ENCODE measurements around the gene CYP46A1.
"Not testable (repeated sequence)": the region's sequence is repeated elsewhere in the genome, so short reads cannot be mapped to it uniquely, and the experiment has no call there.

Gene CYP46A1

GRCh38 chr14:99683619-99684409 lies at the start of gene CYP46A1:
TSS of gene CYP46A1 (plus strand) at chr14:99684298. CDS start at chr14:99684418, 120 bp downstream.
- peak; percentile 99 for DNase-seq (ENCODE audit: low read depth in 2 of 2)

GRCh38 chr14:99634443-99634842 lies 49.7 kb upstream of the CYP46A1 start:
- DNase-seq (ENCODE audit: low read depth in 2 of 2), result no peak

DNA sequence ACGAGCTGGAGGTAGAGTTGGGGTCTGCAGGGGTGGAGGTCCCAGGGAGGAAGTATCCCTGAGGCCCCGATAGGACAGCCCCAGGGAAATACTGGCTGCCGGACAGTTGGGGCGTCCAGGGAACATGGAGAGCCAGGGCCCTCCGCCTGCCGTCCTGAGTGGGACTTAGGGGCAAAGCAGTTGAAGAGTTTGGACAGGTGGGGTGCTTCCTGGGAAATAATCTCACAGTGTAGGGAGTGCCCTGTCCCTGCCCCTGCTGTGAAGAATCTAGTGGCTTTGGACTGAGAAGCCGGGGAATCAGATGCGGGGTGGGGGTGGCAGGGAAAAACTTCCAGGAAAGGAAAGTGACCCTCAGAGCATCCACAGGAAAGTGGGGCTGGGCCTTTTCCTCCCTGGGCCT lies 49.0 kb upstream of the CYP46A1 start:
- no peak for DNase-seq (ENCODE audit: low read depth in 2 of 2)

- no peak for DNase-seq (ENCODE audit: low read depth in 2 of 2)
These were observed 47.6 kb upstream of the CYP46A1 start for GRCh38 chr14:99636487-99636886.

- no peak for DNase-seq (ENCODE audit: low read depth in 2 of 2)
These were observed 46.5 kb upstream of the CYP46A1 start for GRCh38 chr14:99637624-99638023.

- not testable (repeated sequence) for DNase-seq (ENCODE audit: low read depth in 2 of 2)
These were observed 41.3 kb upstream of the CYP46A1 start for GRCh38 chr14:99642771-99643170.

DNA sequence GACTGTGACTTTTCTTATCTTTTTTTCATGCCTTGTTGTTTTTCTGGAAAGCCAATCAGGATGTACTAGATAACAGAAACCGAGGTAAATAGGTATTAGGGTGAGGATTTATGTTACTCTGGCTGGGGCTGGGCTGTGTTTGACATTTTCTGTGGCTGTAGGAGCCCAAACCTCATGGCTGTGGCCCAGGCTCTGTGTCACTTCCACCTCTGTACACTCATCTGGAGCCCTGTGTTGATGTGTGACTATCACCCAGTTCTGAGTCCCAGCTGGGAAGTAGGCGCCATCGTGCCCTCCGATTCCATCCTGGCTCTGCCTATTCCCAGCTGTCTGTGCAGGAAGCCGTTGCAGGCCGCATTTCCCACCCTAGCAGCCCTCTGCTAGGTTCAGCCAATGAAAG lies 40.8 kb upstream of the CYP46A1 start:
- no peak for DNase-seq (ENCODE audit: low read depth in 2 of 2)

DNA sequence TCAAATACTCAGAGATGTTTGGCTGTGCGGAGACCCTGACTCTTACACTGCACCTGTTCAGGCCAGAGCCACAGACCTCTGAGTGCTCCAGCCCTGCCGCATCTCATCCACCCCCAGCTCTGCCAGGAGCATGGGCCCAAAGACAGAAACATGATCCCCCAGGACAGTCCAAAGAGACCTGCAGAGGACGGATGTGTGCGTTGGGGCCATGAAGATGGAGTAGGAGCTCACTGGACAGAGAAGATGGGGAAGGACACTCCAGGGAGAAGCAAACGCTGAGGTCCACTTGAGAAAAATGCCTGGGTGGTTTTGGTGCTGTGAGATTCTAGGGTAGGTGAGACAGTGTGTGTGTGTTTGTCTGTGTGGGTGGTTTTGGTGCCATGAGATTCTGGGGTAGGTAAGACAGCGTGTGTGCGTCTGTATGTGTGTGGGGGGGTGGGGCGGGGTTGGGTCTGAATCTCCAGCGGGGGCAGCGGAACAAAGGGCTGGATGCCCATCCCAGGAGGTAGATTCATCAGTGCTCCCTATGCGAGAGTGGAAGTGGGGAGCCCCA lies 40.0 kb upstream of the CYP46A1 start:
- DNase-seq (ENCODE audit: low read depth in 2 of 2), result no peak

DNA sequence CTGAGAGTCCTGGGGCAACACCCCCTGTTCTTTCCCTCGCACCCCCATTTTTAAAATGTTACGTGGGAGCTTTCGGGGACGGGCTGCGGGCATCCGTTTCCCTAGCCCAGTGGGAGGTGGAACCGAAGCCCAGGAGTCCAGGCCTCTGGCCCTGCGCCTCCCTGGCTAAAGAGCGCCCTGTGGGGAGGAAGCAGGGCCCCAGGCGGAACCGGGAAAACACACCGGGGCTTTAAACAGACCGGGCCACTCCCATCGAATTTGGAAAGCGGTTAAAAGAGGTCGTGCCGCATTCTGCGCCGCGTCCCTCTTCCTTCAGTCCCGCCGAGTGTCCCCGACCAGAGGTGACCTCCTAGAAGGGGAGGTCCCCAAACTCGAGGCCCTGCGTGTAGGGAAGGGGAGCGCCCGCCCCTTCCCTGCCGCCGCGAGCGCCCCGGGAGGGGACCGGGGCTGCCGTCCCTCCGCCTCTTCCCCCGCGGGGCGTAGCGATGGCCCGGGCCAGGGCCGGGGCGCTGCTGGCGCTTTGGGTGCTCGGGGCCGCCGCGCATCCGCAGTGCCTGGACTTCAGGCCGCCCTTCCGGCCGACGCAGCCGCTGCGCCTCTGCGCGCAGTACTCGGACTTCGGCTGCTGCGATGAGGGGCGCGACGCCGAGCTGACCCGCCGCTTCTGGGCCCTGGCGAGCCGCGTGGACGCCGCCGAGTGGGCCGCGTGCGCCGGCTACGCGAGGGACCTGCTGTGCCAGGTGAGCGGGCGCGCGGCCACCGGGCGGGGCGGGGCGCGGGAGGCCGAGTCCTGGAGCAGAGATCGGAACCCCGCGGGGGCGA lies 39.2 kb upstream of the CYP46A1 start, which contains the start of gene HHIPL1:
TSS of gene HHIPL1 (plus strand) at position 407 of the 822 bp plus-strand sequence. CDS start at position 486, 79 bp downstream.
- DNase-seq (ENCODE audit: low read depth in 2 of 2), result no peak

- no peak for DNase-seq (ENCODE audit: low read depth in 2 of 2)
These were observed 38.3 kb upstream of the CYP46A1 start for GRCh38 chr14:99645545-99646505.

DNA sequence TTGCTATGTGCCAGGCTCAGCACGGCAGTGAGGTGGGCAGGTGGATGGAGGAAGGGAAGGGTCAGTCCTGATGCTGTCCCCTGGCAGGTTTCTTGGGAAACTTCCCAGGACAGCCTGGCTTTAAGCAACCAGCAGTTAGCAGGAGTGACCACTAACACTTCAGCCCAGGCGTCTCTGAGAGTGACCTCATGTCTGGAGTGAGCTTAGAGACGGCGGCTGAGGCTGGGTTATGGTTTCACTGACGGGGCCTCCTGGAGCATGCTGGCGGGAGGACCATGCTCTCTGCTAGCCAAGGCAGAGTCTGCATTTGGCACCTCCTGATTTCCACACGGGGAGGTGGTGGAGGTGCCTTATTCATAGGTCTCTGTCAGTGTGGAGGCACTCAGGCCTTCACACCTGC lies 36.7 kb upstream of the CYP46A1 start:
- DNase-seq (ENCODE audit: low read depth in 2 of 2), result no peak

DNA sequence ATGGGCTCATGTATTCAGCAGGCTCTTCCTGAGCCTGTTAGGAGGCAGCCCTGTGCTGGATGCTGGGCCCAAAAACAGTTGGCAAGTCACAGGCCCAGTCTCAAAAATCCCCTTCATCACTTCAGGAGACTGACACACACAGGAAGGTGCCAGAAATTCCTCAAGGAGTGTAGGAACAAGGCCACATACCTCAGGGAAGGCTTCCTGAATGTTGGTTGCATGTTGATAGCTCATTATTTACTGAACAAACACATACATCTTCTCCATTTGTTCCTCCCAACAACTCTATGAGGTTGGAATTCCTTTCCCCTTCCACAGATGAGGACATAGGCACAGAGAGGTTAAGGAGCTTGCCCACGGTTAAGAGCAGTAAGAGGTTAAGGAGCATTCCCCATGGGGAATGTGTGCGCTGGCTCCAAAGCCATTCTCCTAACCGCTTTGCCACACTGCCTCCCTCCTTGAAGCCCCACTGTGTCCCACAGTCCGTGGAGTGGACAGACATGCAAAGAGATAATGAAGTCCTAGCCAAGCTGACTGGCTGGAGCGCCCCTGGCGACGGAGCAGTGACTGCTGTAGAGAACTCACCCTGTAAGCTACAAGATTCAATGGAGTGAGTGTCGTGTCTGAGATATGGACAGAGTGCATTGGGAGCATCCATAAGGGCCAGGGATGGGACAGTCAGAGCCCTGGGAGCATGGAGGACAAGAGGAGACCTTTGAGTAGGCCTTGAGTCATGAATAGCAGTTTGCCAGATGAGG lies 35.9 kb upstream of the CYP46A1 start:
- DNase-seq (ENCODE audit: low read depth in 2 of 2), result no peak

DNA sequence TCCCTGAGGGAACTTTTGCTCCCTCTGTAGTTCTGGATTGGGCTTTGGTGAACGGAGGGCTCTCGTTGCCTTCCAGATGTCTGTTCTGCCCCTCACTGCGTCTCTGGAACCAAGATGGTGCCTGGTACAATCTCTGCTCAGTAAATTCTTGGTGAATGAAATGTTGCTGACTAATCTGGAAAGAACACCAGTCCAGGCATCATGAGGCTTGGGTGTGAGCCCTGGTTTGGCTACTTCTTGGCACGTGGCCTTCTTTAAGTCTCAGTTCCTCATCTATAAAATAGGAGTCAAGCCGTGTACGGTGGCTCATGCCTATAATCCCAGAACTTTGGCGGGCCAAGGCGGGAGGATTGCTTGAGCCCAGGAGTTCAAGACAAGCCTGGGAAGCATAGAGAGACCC lies 34.9 kb upstream of the CYP46A1 start:
- DNase-seq (ENCODE audit: low read depth in 2 of 2), result no peak

DNA sequence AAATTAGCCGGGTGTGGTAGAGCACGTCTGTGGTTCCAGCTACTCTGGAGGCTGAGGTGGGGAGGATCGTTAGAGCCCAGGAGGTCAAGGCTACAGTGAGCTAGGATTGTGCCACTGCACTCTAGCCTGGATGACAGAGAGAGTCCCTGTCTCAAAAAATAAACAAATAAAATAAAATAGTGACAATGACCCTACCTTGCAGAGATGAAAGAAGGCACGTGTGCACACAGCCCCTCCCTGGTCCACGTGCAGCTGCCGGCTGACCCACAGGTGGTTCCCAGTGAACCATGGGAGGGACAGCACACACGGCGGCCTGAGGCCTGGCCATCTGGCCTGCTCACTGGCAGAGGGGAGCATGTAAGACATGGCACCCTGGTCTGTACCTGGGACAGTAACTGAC lies 34.5 kb upstream of the CYP46A1 start:
- no peak for DNase-seq (ENCODE audit: low read depth in 2 of 2)

- DNase-seq (ENCODE audit: low read depth in 2 of 2), result no peak
These were observed 33.9 kb upstream of the CYP46A1 start for GRCh38 chr14:99650189-99650588.

- no peak for DNase-seq (ENCODE audit: low read depth in 2 of 2)
These were observed 31.9 kb upstream of the CYP46A1 start for GRCh38 chr14:99651953-99652746.

- DNase-seq (ENCODE audit: low read depth in 2 of 2), result no peak
These were observed 29.7 kb upstream of the CYP46A1 start for GRCh38 chr14:99654235-99654985.

- no peak for DNase-seq (ENCODE audit: low read depth in 2 of 2)
These were observed 28.6 kb upstream of the CYP46A1 start for GRCh38 chr14:99655521-99655920.

DNA sequence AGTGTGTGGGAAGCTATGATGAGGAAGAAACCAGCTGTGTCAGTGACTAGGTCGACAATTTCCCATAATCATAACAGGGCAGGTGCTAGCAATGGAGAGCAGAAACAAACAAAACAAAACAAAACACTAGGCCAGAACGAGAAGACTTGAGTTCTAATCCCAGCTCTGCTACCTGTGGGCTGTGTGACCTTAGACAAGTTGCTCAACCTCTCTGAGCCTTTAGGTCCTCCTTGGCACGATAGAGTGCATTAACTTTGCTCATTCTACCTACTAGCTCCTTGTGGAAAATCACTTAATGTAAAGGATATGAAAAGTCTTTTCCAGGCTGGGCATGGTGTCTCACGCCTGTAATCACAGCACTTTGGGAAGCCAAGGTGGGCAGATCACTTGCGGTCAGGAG lies 27.9 kb upstream of the CYP46A1 start:
- no peak for DNase-seq (ENCODE audit: low read depth in 2 of 2)
